GM12878 (cell line): Measurements from ENCODE around the gene PRRT1. TPM values are rescaled to one million over a fixed set of nuclear protein-coding genes. Genes with fewer than 3 reads are reported as not detected.
"Not testable (repeated sequence)": the region's sequence is repeated elsewhere in the genome, so short reads cannot be mapped to it uniquely, and the experiment has no call there.

Experiments used
- ATAC-seq: fragments of 200-7000 bp; cut with Tn5 transposase; 3 replicates; pipeline ENCODE4 v1.9.1; 2020; ENCODE audit warnings: mild to moderate bottlenecking, moderate library complexity
- BruUV-seq: library from RNA; stranded (reverse); fragments of 400-500 nt; replicated peaks from 2 replicates; lab custom pipeline; 2021; lab: Mats Ljungman, UMichigan
- CTCF ChIA-PET: fragments of 300-600 bp; sonication (Branson Sonifier 250); formaldehyde crosslinking; extraction: SDS; loops from one replicate; lab custom pipeline; 2021; ENCODE audit warnings: inconsistent platforms; lab: Yijun Ruan, JAX
- POLR2A ChIA-PET: fragments of 350-600 bp; formaldehyde crosslinking; extraction: SDS; loops from one replicate; lab custom pipeline; 2021; ENCODE audit warnings: inconsistent platforms; lab: Charles Lee
- RAD21 ChIA-PET: fragments of 300-600 bp; sonication (Branson Sonifier 250); formaldehyde crosslinking; loops from one replicate; lab custom pipeline; 2023; ENCODE audit warnings: antibody characterized with exemption; ENCODE audit not compliant: unreplicated experiment; lab: Charles Lee
- SMC1A ChIA-PET: fragments of 300-600 bp; sonication (Branson Sonifier 250); formaldehyde crosslinking; loops from one replicate; lab custom pipeline; 2023; ENCODE audit not compliant: unreplicated experiment, uncharacterized antibody; lab: Charles Lee
- DNase-seq: peaks from one replicate; pipeline ENCODE4 v3.0.0-alpha.2; 2011; ENCODE audit warnings: low read depth, low spot score
- FAIRE-seq: peaks from 3 replicates; lab custom pipeline; 2011; peaks lifted over from hg19 to GRCh38; lab: Jason Lieb, UNC
- H2AFZ ChIP-seq: 2 replicates; pipeline ENCODE4 v1.6.0; 2011; ENCODE audit warnings: low read depth, low read length, control low read depth; ENCODE audit not compliant: control insufficient read depth
- H3K27ac ChIP-seq: 2 replicates; pipeline ENCODE4 v1.5.1; 2011; ENCODE audit warnings: control low read depth; ENCODE audit not compliant: control insufficient read depth, insufficient read depth
- H3K27me3 ChIP-seq, 2 experiments: replicated peaks in 1 of 2; 2 replicates each; pipeline versions ENCODE4 v1.6.0 to v1.6.1; 2011; ENCODE audit warnings: low read length in 1 of 2; ENCODE audit not compliant: control insufficient read depth in 2 of 2, insufficient read depth in 2 of 2
- H3K36me3 ChIP-seq, 2 experiments: 2 replicates each; pipeline ENCODE4 v1.5.1; 2011; ENCODE audit warnings: low read length in 1 of 2; ENCODE audit not compliant: control insufficient read depth in 2 of 2, insufficient read depth in 2 of 2
- H3K4me1 ChIP-seq: 2 replicates; pipeline ENCODE4 v1.6.1; 2011; ENCODE audit warnings: mild to moderate bottlenecking, low read length, moderate library complexity, mixed read lengths; ENCODE audit not compliant: control insufficient read depth, insufficient read depth
- H3K4me2 ChIP-seq: 2 replicates; pipeline ENCODE4 v1.6.0; 2011; ENCODE audit warnings: control low read depth; ENCODE audit not compliant: control insufficient read depth, insufficient read depth
- H3K4me3 ChIP-seq: fragments of 200-600 bp; sonication (generic); 2 replicates; pipeline ENCODE4 v1.5.1; 2016
- H3K79me2 ChIP-seq: 2 replicates; pipeline ENCODE4 v1.6.0; 2011; ENCODE audit warnings: low read length; ENCODE audit not compliant: control insufficient read depth, insufficient read depth
- H3K9ac ChIP-seq: 2 replicates; pipeline ENCODE4 v1.8.0; 2011; ENCODE audit warnings: low read length, control low read depth, mixed read lengths; ENCODE audit not compliant: control insufficient read depth, insufficient read depth
- H3K9me3 ChIP-seq: replicated peaks from 3 replicates; pipeline ENCODE4 v1.5.1; 2011; ENCODE audit warnings: mild to moderate bottlenecking, low read length; ENCODE audit not compliant: control insufficient read depth, insufficient read depth
- H4K20me1 ChIP-seq: 2 replicates; pipeline ENCODE4 v1.6.0; 2011; ENCODE audit not compliant: control insufficient read depth, insufficient read depth
- BACH1 ChIP-seq: fragments of 450-650 bp; IDR thresholded peaks from 2 replicates; pipeline ENCODE4 v1.6.1; 2017; ENCODE audit warnings: mild to moderate bottlenecking, borderline replicate concordance
- EZH2 ChIP-seq: IDR thresholded peaks from 2 replicates; pipeline ENCODE4 v1.6.1; 2012; ENCODE audit warnings: low read depth, mild to moderate bottlenecking, control low read depth, inconsistent platforms, low read length, borderline replicate concordance; ENCODE audit not compliant: control insufficient read depth
- PKNOX1 ChIP-seq: fragments of 450-650 bp; IDR thresholded peaks from 2 replicates; pipeline ENCODE4 v1.6.1; 2016; ENCODE audit warnings: mild to moderate bottlenecking
- POLR2AphosphoS5 ChIP-seq: IDR thresholded peaks from 2 replicates; pipeline ENCODE4 v1.6.1; 2011; ENCODE audit warnings: mild to moderate bottlenecking, low read length, inconsistent platforms
- SPI1 ChIP-seq: IDR thresholded peaks from 2 replicates; pipeline ENCODE4 v1.6.1; 2011; ENCODE audit warnings: low read depth, mild to moderate bottlenecking, low read length, moderate library complexity, borderline replicate concordance; ENCODE audit not compliant: insufficient read depth
- WGBS: methylation state at CpG from one replicate; pipeline ENCODE4 v1.1.6; 2016; ENCODE audit warnings: low lambda C conversion rate; ENCODE audit not compliant: insufficient replicate concordance, insufficient coverage; ENCODE audit errors: missing lambda C conversion rate; 5-methylcytosine and 5-hydroxymethylcytosine counted together
- in situ Hi-C: fragments of 300-500 bp; cut with MboI; formaldehyde crosslinking; loops from 9 replicates; pipeline ENCODE4 v1.14.3; 2018; ENCODE audit warnings: mixed read lengths
- intact Hi-C: fragments of 100-400 bp; cut with micrococcal nuclease; formaldehyde crosslinking; loops from one replicate; pipeline ENCODE4 v1.14.2; 2022; ENCODE audit not compliant: unreplicated experiment
- polyA plus RNA-seq, 11 experiments: library from polyadenylated mRNA; depleted of rRNA in 4 of 11; unstranded in 6 of 11; stranded (reverse) in 5 of 11; fragments of >200 nt; fragmentation: Nextera tagmentation in 4 of 11; fragmentation: Illumina TruSeq in 1 of 11; extraction: Ambion mirVana in 4 of 11; extraction: Trizol in 1 of 11; gene quantifications; 1 replicate in 1 of 11; 2 replicates in 10 of 11; pipeline versions ENCODE4 v1.2.1 to v1.2.3, GENCODE V29; 2011 to 2016; ENCODE audit warnings: inconsistent platforms in 2 of 11, missing spikeins in 2 of 11, low read depth in 1 of 11
- total RNA-seq, 4 experiments: library from RNA; depleted of rRNA in 3 of 4; stranded (reverse); fragments of >200 nt in 3 of 4; fragmentation: Illumina TruSeq in 1 of 4; extraction: Trizol in 1 of 4; gene quantifications; 2 replicates each; pipeline versions ENCODE4 v1.2.1 to v1.2.3, GENCODE V29; 2013 to 2021

Gene PRRT1
- total and polyA plus RNA-seq, 10 of the 15 experiments (the other 5 are each of a cell fraction or from before 2014, with no cell fraction given): 0.04 to 0.15 (median 0.10) TPM; not detected in 6

GRCh38 chr6:32187725-32188380, 36.1 kb upstream of the PRRT1 start:
- CTCF ChIA-PET: interaction anchor here (0.9 to 1.2 kb wide), 2 partner anchors 8 to 272 kb away, joined by 3 to 5 read pairs; no protein-coding TSS in a partner anchor
- not testable (repeated sequence) for H3K9ac ChIP-seq

GRCh38 chr6:32187009-32187709, 35.4 kb upstream of the PRRT1 start:
- Histone ChIP-seq H3K4me1 (peaks cover 23% of the 10 kb centered on the region), H3K9me3 (no peaks in the 10 kb centered on the region), H3K27ac (peak overlapping the region; percentile 42), H3K4me3 (0 out of 2 replicates have a peak overlapping the region, but pooled peaks have one; percentile 90), H3K9ac (no peak overlapping the region), H3K27me3 (no peaks in the 10 kb centered on the region), H2AFZ (no peak overlapping the region), H3K79me2 (peaks cover 46% of the 10 kb centered on the region), H3K36me3 (peaks cover 4 to 9% of the 10 kb centered on the region in 2 experiments; a peak in 3 of 4 replicates), H4K20me1 (no peaks in the 10 kb centered on the region), H3K4me2 (peak overlapping the region; percentile 66)
- no peak for ATAC-seq
- in situ Hi-C loops (no loop called here), intact Hi-C loops (no loop called here)
- SMC1A ChIA-PET: interaction anchor here (1.0 kb wide), 1 partner anchor 9 kb away, joined by 3 read pairs; no protein-coding TSS in a partner anchor
- POLR2A ChIA-PET: interaction anchor here (7.0 kb wide), 1 partner anchor 9 kb away, joined by 123 read pairs; the partner anchor contains the start of genes AGPAT1 and RNF5
- CTCF ChIA-PET: interaction anchor here (1.2 kb wide), 1 partner anchor 8 kb away, joined by 3 read pairs; no protein-coding TSS in a partner anchor
- no TSS peak for BruUV-seq
- WGBS: 71% methylated on average over 12 of the region's 12 CpGs
- no peak for DNase-seq
- TF ChIP-seq EZH2 (no peak), SPI1 (peak; percentile 77), PKNOX1 (peak; percentile 68), POLR2AphosphoS5 (0 out of 2 replicates have a peak, but pooled peaks have one; percentile 21), BACH1 (0 out of 2 replicates have a peak, but pooled peaks have one; percentile 17)
- RAD21 ChIA-PET: no interaction called here
- FAIRE-seq: no peak

More at GRCh38 chr6:32187725-32188380, 36.1 kb upstream of the PRRT1 start:
- H2AFZ ChIP-seq, H3K9me3 ChIP-seq, BruUV-seq, H4K20me1 ChIP-seq, intact Hi-C loops, DNase-seq, ATAC-seq, RAD21 ChIA-PET, FAIRE-seq, in situ Hi-C loops, H3K27me3 ChIP-seq, H3K36me3 ChIP-seq, H3K27ac ChIP-seq: not testable (repeated sequence)
- peak overlapping the region; percentile 93 for H3K4me2 ChIP-seq
- H3K79me2 ChIP-seq: peaks cover 53% of the 10 kb centered on the region
- H3K4me3 ChIP-seq: peak overlapping the region; percentile 90; the same call in 1 of the 2 replicates
- ChIA-PET POLR2A (interaction anchor here (0.9 to 7.0 kb wide), 2 partner anchors 9 to 81 kb away, joined by 3 to 123 read pairs; partner anchors contain the start of genes AGPAT1 and RNF5), SMC1A (interaction anchor here (0.6 to 1.6 kb wide), 3 partner anchors 8 to 1136 kb away, joined by 3 to 6 read pairs (median 3); no protein-coding TSS in a partner anchor)
- 99% methylated on average over 17 of the region's 18 CpGs for WGBS
- H3K4me1 ChIP-seq: peaks cover 23% of the 10 kb centered on the region
